ENCODE data around the gene MCU. TPM values are rescaled to one million over a fixed set of nuclear protein-coding genes. Genes with fewer than 3 reads are reported as not detected.

Gene MCU
- total and polyA plus RNA-seq, 8 donors: 15.2 to 90.1 (median 31.0) TPM

GRCh38 chr10:72812753-72813430, 120.9 kb downstream of the MCU start:
- Histone ChIP-seq H3K36me3 (peaks cover 0 to 3% (median 0%) of the 10 kb centered on the region in 4 donors), H3K27ac (no peak overlapping the region), H3K4me1 (peaks cover 0 to 38% (median 11%) of the 10 kb centered on the region in 4 donors), H3K27me3 (no peaks in the 10 kb centered on the region), H3K9me3 (no peaks in the 10 kb centered on the region), H3K4me3 (no peak overlapping the region)
- TF ChIP-seq EP300 (IDR thresholded peaks at IDR 0.05): no peak
- intact Hi-C loops (cut with DNase I; ENCODE audit: low total_unique reads): no loop called here
- peak in 1 of 2 donors; percentile 40 for DNase-seq
- 69 to 80% (median 71%) methylated on average over 4 of the region's 4 CpGs for WGBS, 5 donors

- WGBS, 5 donors: 18 to 34% (median 27%) methylated on average over 2 of the region's 2 CpGs
- no peaks in the 10 kb centered on the region for H3K27me3 ChIP-seq
- no peaks in the 10 kb centered on the region for H3K9me3 ChIP-seq
- no peak for DNase-seq
- no peak overlapping the region for H3K4me3 ChIP-seq
- H3K36me3 ChIP-seq: no peaks in the 10 kb centered on the region
- H3K4me1 ChIP-seq: peaks cover 0 to 51% (median 11%) of the 10 kb centered on the region in 4 donors
- intact Hi-C loops (cut with DNase I; ENCODE audit: low total_unique reads): no loop called here
- TF ChIP-seq POLR2A (IDR thresholded peaks at IDR 0.05) (no peak), CTCF (IDR thresholded peaks at IDR 0.05) (no peak), EP300 (IDR thresholded peaks at IDR 0.05) (no peak), POLR2AphosphoS5 (IDR thresholded peaks at IDR 0.05) (no peak)
- H3K27ac ChIP-seq: no peak overlapping the region
These were observed 122.3 kb downstream of the MCU start for GRCh38 chr10:72814099-72814790.

- Histone ChIP-seq H3K27me3 (no peaks in the 10 kb centered on the region), H3K36me3 (no peaks in the 10 kb centered on the region), H3K4me3 (no peak overlapping the region), H3K27ac (no peak overlapping the region), H3K9me3 (no peaks in the 10 kb centered on the region), H3K4me1 (peaks cover 0 to 48% (median 11%) of the 10 kb centered on the region in 4 donors)
- DNase-seq: no peak
- intact Hi-C loops (cut with DNase I; ENCODE audit: low total_unique reads): no loop called here
- TF ChIP-seq CTCF (IDR thresholded peaks at IDR 0.05): no peak
- TF ChIP-seq POLR2A (IDR thresholded peaks at IDR 0.05): no peak
- TF ChIP-seq EP300 (IDR thresholded peaks at IDR 0.05): no peak
- TF ChIP-seq POLR2AphosphoS5 (IDR thresholded peaks at IDR 0.05): no peak
- 18 to 57% (median 39%) methylated on average over 1 of the region's 1 CpG for WGBS, 5 donors
These were observed 124.6 kb downstream of the MCU start for GRCh38 chr10:72816565-72816964.

GRCh38 chr10:72818076-72818475, 126.1 kb downstream of the MCU start:
- no peaks in the 10 kb centered on the region for H3K9me3 ChIP-seq
- no peaks in the 10 kb centered on the region for H3K36me3 ChIP-seq
- DNase-seq: no peak
- H3K4me3 ChIP-seq: no peak overlapping the region
- H3K27me3 ChIP-seq: no peaks in the 10 kb centered on the region
- TF ChIP-seq EP300 (IDR thresholded peaks at IDR 0.05): no peak
- TF ChIP-seq POLR2A (IDR thresholded peaks at IDR 0.05): no peak
- TF ChIP-seq CTCF (IDR thresholded peaks at IDR 0.05): no peak
- WGBS, 5 donors: 21 to 48% (median 31%) methylated on average over 2 of the region's 2 CpGs
- peaks cover 0 to 48% (median 8%) of the 10 kb centered on the region in 4 donors for H3K4me1 ChIP-seq
- intact Hi-C loops (cut with DNase I; ENCODE audit: low total_unique reads): no loop called here
- no peak overlapping the region for H3K27ac ChIP-seq

GRCh38 chr10:72819053-72819452, 127.1 kb downstream of the MCU start:
- 90 to 100% (median 100%) methylated on average over 1 of the region's 1 CpG for WGBS, 5 donors
- Histone ChIP-seq H3K36me3 (no peaks in the 10 kb centered on the region), H3K4me3 (no peak overlapping the region), H3K27me3 (no peaks in the 10 kb centered on the region), H3K27ac (no peak overlapping the region), H3K4me1 (peaks cover 0 to 42% (median 7%) of the 10 kb centered on the region in 4 donors), H3K9me3 (no peaks in the 10 kb centered on the region)
- intact Hi-C loops (cut with DNase I; ENCODE audit: low total_unique reads): no loop called here
- no peak for TF ChIP-seq POLR2AphosphoS5 (IDR thresholded peaks at IDR 0.05)
- no peak for TF ChIP-seq CTCF (IDR thresholded peaks at IDR 0.05)
- TF ChIP-seq EP300 (IDR thresholded peaks at IDR 0.05): no peak
- TF ChIP-seq POLR2A (IDR thresholded peaks at IDR 0.05): no peak
- DNase-seq: no peak

Measured in stomach (tissue), 9 donors.